Loucy (cell line): ENCODE data around the gene TBCD.

Experiments
- H2AFZ ChIP-seq: fragments of 200-600 bp; sonication (generic); 2 replicates; pipeline ENCODE4 v1.6.0; 2016; ENCODE audit warnings: antibody characterized with exemption, mild to moderate bottlenecking, low read length, moderate library complexity
- H3F3A ChIP-seq: fragments of 200-600 bp; 2 replicates; pipeline ENCODE4 v1.6.0; 2016; ENCODE audit warnings: antibody characterized with exemption, low read depth, mild to moderate bottlenecking
- H3K27me3 ChIP-seq: fragments of 200-600 bp; sonication (generic); 2 replicates; pipeline ENCODE4 v1.6.1; 2014; ENCODE audit warnings: low read length, mild to moderate bottlenecking; ENCODE audit not compliant: insufficient read depth, poor library complexity, severe bottlenecking
- H3K36me3 ChIP-seq: fragments of 200-600 bp; sonication (generic); 2 replicates; pipeline ENCODE4 v1.6.1; 2016; ENCODE audit warnings: low read length; ENCODE audit not compliant: insufficient read depth
- H3K4me1 ChIP-seq: fragments of 200-600 bp; sonication (generic); 2 replicates; pipeline ENCODE4 v1.5.1; 2014; ENCODE audit warnings: low read length, mild to moderate bottlenecking; ENCODE audit not compliant: insufficient read depth, poor library complexity, severe bottlenecking
- H3K4me2 ChIP-seq: fragments of 200-600 bp; sonication (generic); 2 replicates; pipeline ENCODE4 v1.6.0; 2014; ENCODE audit warnings: antibody characterized with exemption, low read length, low read depth, mild to moderate bottlenecking; ENCODE audit not compliant: poor library complexity, severe bottlenecking
- H3K4me3 ChIP-seq: fragments of 200-600 bp; sonication (generic); 2 replicates; pipeline ENCODE4 v1.5.1; 2014; ENCODE audit warnings: low read length, mild to moderate bottlenecking, mixed read lengths; ENCODE audit not compliant: poor library complexity, severe bottlenecking
- H3K79me2 ChIP-seq: fragments of 200-600 bp; sonication (generic); 2 replicates; pipeline ENCODE4 v1.6.1; 2014; ENCODE audit warnings: low read length; ENCODE audit not compliant: insufficient read depth
- H3K9ac ChIP-seq: fragments of 200-600 bp; sonication (generic); 2 replicates; pipeline ENCODE4 v1.6.0; 2014; ENCODE audit warnings: mild to moderate bottlenecking, low read depth, low read length, moderate library complexity; ENCODE audit not compliant: poor library complexity, severe bottlenecking
- H3K9me2 ChIP-seq: fragments of 200-600 bp; sonication (generic); replicated peaks from 2 replicates; pipeline ENCODE4 v1.6.1; 2016; ENCODE audit warnings: low read depth, low read length, mixed read lengths
- H3K9me3 ChIP-seq: fragments of 200-600 bp; sonication (generic); 2 replicates; pipeline ENCODE4 v1.6.1; 2014; ENCODE audit warnings: mild to moderate bottlenecking, antibody characterized with exemption, low read length, low read depth; ENCODE audit not compliant: insufficient read depth
- H4K20me1 ChIP-seq: fragments of 200-600 bp; sonication (generic); 2 replicates; pipeline ENCODE4 v1.6.0; 2014; ENCODE audit warnings: antibody characterized with exemption, low read length, mild to moderate bottlenecking; ENCODE audit not compliant: insufficient read depth, poor library complexity, severe bottlenecking
- EZH2phosphoT487 ChIP-seq: fragments of 200-600 bp; IDR thresholded peaks from 2 replicates; pipeline ENCODE4 v1.6.1; 2018; ENCODE audit warnings: antibody characterized with exemption, mild to moderate bottlenecking, moderate library complexity, borderline replicate concordance
- TF ChIP-seq, protein P1 (sequence below): fragments of 200-600 bp; sonication (generic); conservative IDR thresholded peaks from 2 replicates; pipeline ENCODE4 v1.5.1; 2014; ENCODE audit warnings: mild to moderate bottlenecking, antibody characterized with exemption, low read length

Gene TBCD

DNA sequence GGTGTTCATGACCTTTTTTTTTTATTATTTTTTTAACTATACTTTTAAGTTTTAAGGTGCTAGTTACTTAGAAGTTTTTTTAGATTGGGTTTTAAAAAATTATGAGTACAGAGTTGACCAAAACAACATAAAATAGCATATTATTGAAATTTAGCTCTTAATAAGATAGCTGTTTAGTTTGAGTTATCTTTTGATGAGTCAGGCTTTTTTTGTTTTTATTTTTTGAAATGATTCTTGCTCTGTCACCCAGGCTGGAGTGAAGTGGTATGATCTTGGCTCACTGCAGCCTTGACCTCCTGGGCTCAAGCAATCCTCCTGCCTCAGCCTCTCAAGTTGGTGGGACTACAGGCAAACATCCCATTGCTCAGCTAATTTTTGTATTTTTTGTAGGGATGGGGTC, 74.3 kb downstream of the TBCD start:
- Histone ChIP-seq H3K4me2 (no peak overlapping the region), H3K9me2 (no peaks in the 10 kb centered on the region), H3K4me3 (no peak overlapping the region), H3K4me1 (no peaks in the 10 kb centered on the region), H4K20me1 (no peaks in the 10 kb centered on the region), H3K27me3 (no peaks in the 10 kb centered on the region), H3K9me3 (no peaks in the 10 kb centered on the region), H3F3A (no peaks in the 10 kb centered on the region), H3K36me3 (peaks cover 47% of the 10 kb centered on the region; the same call in 1 of the 2 replicates), H2AFZ (no peak overlapping the region), H3K79me2 (peaks cover 26% of the 10 kb centered on the region; the same call in 1 of the 2 replicates), H3K9ac (no peak overlapping the region)
- no peak for TF ChIP-seq EZH2phosphoT487
- TF ChIP-seq, protein P1, sequence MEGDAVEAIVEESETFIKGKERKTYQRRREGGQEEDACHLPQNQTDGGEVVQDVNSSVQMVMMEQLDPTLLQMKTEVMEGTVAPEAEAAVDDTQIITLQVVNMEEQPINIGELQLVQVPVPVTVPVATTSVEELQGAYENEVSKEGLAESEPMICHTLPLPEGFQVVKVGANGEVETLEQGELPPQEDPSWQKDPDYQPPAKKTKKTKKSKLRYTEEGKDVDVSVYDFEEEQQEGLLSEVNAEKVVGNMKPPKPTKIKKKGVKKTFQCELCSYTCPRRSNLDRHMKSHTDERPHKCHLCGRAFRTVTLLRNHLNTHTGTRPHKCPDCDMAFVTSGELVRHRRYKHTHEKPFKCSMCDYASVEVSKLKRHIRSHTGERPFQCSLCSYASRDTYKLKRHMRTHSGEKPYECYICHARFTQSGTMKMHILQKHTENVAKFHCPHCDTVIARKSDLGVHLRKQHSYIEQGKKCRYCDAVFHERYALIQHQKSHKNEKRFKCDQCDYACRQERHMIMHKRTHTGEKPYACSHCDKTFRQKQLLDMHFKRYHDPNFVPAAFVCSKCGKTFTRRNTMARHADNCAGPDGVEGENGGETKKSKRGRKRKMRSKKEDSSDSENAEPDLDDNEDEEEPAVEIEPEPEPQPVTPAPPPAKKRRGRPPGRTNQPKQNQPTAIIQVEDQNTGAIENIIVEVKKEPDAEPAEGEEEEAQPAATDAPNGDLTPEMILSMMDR, result no peak

- TF ChIP-seq, protein P1, result no peak
- no peak for TF ChIP-seq EZH2phosphoT487
- Histone ChIP-seq H3F3A (no peaks in the 10 kb centered on the region), H4K20me1 (no peaks in the 10 kb centered on the region)
Observed at GRCh38 chr17:82826956-82827355, 75.1 kb downstream of the TBCD start.

DNA sequence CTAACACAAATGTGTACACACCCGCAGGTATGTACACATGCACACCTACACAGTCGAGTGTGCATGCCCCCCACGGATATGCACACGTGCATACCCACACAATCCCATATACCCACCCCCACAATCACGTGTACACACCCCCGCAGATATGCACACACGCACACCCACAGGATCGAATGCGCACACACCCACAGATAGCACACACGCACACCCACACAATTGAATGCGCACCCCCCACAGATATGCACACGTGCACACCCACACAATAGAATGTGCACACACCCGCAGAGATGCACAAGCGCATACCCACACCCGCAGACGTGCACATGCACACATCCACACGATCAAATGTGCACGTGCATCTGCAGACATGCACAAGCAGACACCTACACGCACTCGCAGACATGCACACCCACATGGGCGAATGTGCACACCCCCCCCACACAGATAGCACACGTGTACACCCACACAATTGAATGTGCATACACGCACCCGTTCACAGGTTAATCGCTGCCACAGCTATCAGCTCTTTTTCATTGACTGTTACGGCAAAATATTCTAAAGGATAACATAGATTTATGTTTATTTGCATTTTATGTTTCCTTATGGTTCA, 77.1 kb downstream of the TBCD start:
- Histone ChIP-seq H3K36me3 (peaks cover 54% of the 10 kb centered on the region; the same call in 1 of the 2 replicates), H3K9me2 (no peaks in the 10 kb centered on the region), H3K4me3 (no peak overlapping the region), H3K9ac (no peak overlapping the region), H4K20me1 (no peaks in the 10 kb centered on the region), H3K27me3 (no peaks in the 10 kb centered on the region), H3K9me3 (no peaks in the 10 kb centered on the region), H2AFZ (no peak overlapping the region), H3K4me1 (no peaks in the 10 kb centered on the region), H3F3A (no peaks in the 10 kb centered on the region), H3K79me2 (peaks cover 26% of the 10 kb centered on the region; the same call in 1 of the 2 replicates), H3K4me2 (no peak overlapping the region)
- TF ChIP-seq, protein P1, result no peak
- TF ChIP-seq EZH2phosphoT487, result no peak

More at GRCh38 chr17:82826956-82827355, 75.1 kb downstream of the TBCD start:
- Histone ChIP-seq H3K4me3 (no peak overlapping the region), H3K79me2 (peaks cover 26% of the 10 kb centered on the region; the same call in 1 of the 2 replicates), H3K9me2 (no peaks in the 10 kb centered on the region), H3K9ac (no peak overlapping the region), H3K4me1 (no peaks in the 10 kb centered on the region), H3K4me2 (no peak overlapping the region), H2AFZ (no peak overlapping the region), H3K36me3 (peaks cover 49% of the 10 kb centered on the region; the same call in 1 of the 2 replicates), H3K27me3 (no peaks in the 10 kb centered on the region), H3K9me3 (no peaks in the 10 kb centered on the region)
